ENCODE results near the gene GPR176. TPM values are rescaled to one million over a fixed set of nuclear protein-coding genes. Genes with fewer than 3 reads are reported as not detected.

Gene GPR176
- total and polyA plus RNA-seq, 9 donors, result 0.68 to 8.5 (median 1.8) TPM

- no peak for DNase-seq
- H3K4me3 ChIP-seq, result no peak overlapping the region
- no peaks in the 10 kb centered on the region for H3K27me3 ChIP-seq
- no peaks in the 10 kb centered on the region for H3K4me1 ChIP-seq (ENCODE audit: insufficient read depth)
- no peaks in the 10 kb centered on the region for H3K9me3 ChIP-seq
- WGBS, 3 donors, result 83 to 91% (median 84%) methylated on average over 5 of the region's 5 CpGs
- no peak overlapping the region for H3K27ac ChIP-seq
- intact Hi-C loops (cut with DNase I), result no loop called here
- H3K36me3 ChIP-seq, result no peaks in the 10 kb centered on the region
- TF ChIP-seq CTCF (IDR thresholded peaks at IDR 0.05) (no peak), POLR2A (IDR thresholded peaks at IDR 0.05) (no peak)
Observed at GRCh38 chr15:39909007-39909406, 11.1 kb downstream of the GPR176 start.

- Histone ChIP-seq H3K36me3 (no peaks in the 10 kb centered on the region), H3K27ac (no peak overlapping the region), H3K27me3 (no peaks in the 10 kb centered on the region), H3K4me1 (ENCODE audit: insufficient read depth) (no peaks in the 10 kb centered on the region), H3K4me3 (no peak overlapping the region), H3K9me3 (no peaks in the 10 kb centered on the region)
- DNase-seq, result no peak
- TF ChIP-seq CTCF (IDR thresholded peaks at IDR 0.05), result no peak
- no peak for TF ChIP-seq POLR2A (IDR thresholded peaks at IDR 0.05)
- no peak for TF ChIP-seq EP300 (IDR thresholded peaks at IDR 0.05)
- WGBS, 3 donors, result 29 to 42% (median 42%) methylated on average over 1 of the region's 1 CpG
- intact Hi-C loops (cut with DNase I), result no loop called here
Observed at GRCh38 chr15:39908186-39908585, 11.9 kb downstream of the GPR176 start.

- H3K4me3 ChIP-seq, result no peak overlapping the region
- intact Hi-C loops (cut with DNase I), result no loop called here
- no peaks in the 10 kb centered on the region for H3K9me3 ChIP-seq
- no peak overlapping the region for H3K27ac ChIP-seq
- H3K36me3 ChIP-seq, result no peaks in the 10 kb centered on the region
- TF ChIP-seq EP300 (IDR thresholded peaks at IDR 0.05) (no peak), CTCF (IDR thresholded peaks at IDR 0.05) (no peak), POLR2A (IDR thresholded peaks at IDR 0.05) (no peak)
- WGBS, 3 donors, result 72 to 84% (median 76%) methylated on average over 3 of the region's 3 CpGs
- no peaks in the 10 kb centered on the region for H3K4me1 ChIP-seq (ENCODE audit: insufficient read depth)
- no peaks in the 10 kb centered on the region for H3K27me3 ChIP-seq
- DNase-seq, result no peak
Observed at GRCh38 chr15:39907216-39907615, 12.8 kb downstream of the GPR176 start.

GRCh38 chr15:39904115-39904514 is 16.0 kb downstream of the GPR176 start:
- Histone ChIP-seq H3K27me3 (no peaks in the 10 kb centered on the region), H3K4me3 (no peak overlapping the region), H3K36me3 (no peaks in the 10 kb centered on the region), H3K9me3 (no peaks in the 10 kb centered on the region), H3K27ac (no peak overlapping the region), H3K4me1 (ENCODE audit: insufficient read depth) (no peaks in the 10 kb centered on the region)
- no peak for TF ChIP-seq CTCF (IDR thresholded peaks at IDR 0.05)
- no peak for TF ChIP-seq POLR2A (IDR thresholded peaks at IDR 0.05)
- no peak for TF ChIP-seq EP300 (IDR thresholded peaks at IDR 0.05)
- DNase-seq, result no peak
- intact Hi-C loops (cut with DNase I), result no loop called here
- 62 to 74% (median 64%) methylated on average over 2 of the region's 2 CpGs for WGBS, 3 donors

GRCh38 chr15:39898317-39898716 is 21.7 kb downstream of the GPR176 start:
- H3K4me3 ChIP-seq, result no peak overlapping the region
- TF ChIP-seq EP300 (IDR thresholded peaks at IDR 0.05), result no peak
- TF ChIP-seq POLR2A (IDR thresholded peaks at IDR 0.05), result no peak
- no peak for TF ChIP-seq CTCF (IDR thresholded peaks at IDR 0.05)
- H3K9me3 ChIP-seq, result no peaks in the 10 kb centered on the region
- H3K27me3 ChIP-seq, result no peaks in the 10 kb centered on the region
- H3K27ac ChIP-seq, result no peak overlapping the region
- H3K4me1 ChIP-seq (ENCODE audit: insufficient read depth), result no peaks in the 10 kb centered on the region
- 78 to 85% (median 83%) methylated on average over 3 of the region's 3 CpGs for WGBS, 3 donors
- no peak for DNase-seq
- H3K36me3 ChIP-seq, result no peaks in the 10 kb centered on the region
- intact Hi-C loops (cut with DNase I), result no loop called here

Measured in ovary (tissue), 9 donors.